HTR-8/SVneo (cell line): ENCODE data around the gene B4GALNT3.

Experiments
- DNase-seq: peaks from one replicate; pipeline ENCODE4 v3.0.0; 2011; ENCODE audit warnings: low spot score, mixed read lengths; ENCODE audit not compliant: insufficient read length
- FAIRE-seq: peaks from 2 replicates; lab custom pipeline; 2011; peaks lifted over from hg19 to GRCh38; lab: Jason Lieb, UNC

Gene B4GALNT3

DNA sequence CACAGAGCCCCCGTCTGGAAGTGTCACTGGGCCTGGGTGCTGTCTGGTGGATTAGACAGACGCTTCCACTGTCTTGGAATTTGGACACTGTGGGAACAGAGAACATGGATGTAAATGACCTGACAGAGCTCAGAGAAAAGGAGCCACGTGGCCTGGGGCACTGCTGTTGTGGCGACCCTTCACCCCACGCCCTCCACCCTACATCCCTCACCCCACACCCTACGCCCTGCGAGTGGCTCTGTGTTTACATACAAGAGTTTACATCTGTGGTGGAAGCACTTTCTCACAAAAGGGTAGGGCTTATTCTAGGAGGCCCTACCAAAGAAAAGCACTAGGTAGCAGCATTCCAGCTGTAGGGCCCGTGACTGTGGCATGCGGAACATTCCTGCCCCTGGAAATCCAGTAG, 47.7 kb downstream of the B4GALNT3 start:
- DNase-seq: no peak
- no peak for FAIRE-seq

DNA sequence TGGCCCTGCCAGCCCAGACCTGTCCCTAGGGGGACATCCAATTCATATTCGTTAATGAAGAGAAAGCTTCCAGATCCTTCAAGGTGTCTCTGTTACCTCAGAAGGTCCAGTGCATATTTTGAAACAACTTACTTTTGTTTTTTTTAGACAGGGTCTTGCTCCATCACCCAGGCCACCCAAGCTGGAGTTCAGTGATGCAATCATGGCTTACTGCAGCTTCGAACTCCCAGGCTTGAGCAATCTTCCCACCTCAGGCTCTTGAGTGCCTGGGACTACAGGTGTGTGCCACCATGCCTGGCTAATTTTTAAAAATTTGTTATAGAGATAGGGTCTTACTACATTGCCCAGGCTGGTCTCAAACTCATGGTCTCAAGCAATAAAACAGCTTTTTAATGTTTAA, 48.4 kb downstream of the B4GALNT3 start:
- DNase-seq: no peak
- FAIRE-seq: no peak

DNA sequence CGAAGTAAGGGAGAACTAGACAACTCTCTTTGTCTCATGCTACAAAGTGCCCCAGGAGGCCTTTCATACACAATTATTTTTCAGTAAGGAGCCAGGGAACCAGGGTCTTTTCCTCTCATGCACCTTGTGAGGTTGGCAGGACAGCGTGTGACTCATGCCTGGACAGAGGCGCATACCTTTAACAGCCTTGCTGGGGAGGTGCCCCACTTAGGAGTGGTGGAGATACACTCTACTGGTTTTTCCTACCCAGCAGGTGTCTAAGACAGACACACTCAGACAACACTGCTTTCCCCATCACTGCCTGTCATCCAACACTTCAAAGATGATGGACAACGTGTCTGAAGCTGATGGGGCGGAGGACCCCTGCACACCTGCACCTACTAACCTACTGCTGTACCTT, 49.1 kb downstream of the B4GALNT3 start:
- no peak for FAIRE-seq

DNA sequence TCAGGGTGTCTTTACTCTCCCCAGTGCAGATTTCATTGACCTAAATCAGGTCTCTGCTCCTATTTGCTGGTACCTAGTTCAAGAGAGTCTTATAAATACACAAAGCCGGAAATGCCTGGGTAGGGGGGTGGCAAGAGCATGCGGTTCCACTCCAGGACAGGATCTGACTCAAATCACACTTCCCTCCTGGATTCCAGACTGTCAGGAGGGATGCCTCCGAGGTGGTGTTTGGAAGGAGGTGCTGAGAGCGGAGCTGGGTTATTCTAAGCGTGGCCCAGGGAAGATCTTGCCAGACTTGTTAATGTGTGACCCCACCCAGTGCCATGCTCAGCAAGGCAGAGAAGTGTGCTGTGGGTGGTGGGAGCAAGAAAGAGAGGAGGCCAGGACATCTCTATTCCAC, 49.8 kb downstream of the B4GALNT3 start:
- FAIRE-seq (peak; percentile 87), DNase-seq (peak; percentile 72)

More for the DNA sequence above, 49.1 kb downstream of the B4GALNT3 start:
- DNase-seq: no peak

DNA sequence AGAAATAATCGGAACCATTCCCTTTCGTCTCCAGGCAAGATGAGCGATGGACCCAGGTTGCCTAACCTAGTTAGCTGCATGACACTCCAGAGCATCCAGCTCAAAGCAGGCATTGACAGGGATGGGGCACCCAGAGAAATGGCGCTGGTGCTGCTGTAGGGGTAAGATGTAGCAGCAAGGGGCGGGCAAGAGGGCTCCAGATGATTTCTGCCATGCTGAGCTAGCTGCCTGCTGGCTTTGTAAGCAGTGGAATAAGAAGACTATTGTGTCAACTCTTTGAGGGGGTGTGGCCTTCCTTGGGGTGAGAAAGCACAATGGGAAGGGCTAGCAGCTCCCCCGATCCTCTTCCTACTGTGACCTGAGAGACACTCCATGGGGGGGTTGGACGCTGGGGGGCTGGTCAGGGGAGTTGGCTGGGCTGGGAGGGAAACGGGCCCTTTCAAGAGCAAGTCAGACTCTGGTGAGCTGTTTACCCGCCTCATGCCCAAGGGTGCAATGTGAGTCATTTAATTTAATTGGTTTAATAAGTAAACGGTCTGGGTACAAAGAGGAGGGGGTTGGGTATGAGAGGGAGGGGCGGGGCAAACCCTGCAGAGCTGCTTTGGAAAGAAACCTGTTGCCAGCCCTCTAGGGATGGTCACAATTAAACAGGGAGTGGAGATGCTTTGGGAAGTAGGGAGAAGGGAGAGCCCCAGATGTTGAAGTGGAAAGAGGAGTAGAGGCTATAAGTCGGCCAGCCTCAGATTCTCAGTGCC, 50.5 kb downstream of the B4GALNT3 start:
- FAIRE-seq (peak; percentile 13), DNase-seq (no peak)

DNA sequence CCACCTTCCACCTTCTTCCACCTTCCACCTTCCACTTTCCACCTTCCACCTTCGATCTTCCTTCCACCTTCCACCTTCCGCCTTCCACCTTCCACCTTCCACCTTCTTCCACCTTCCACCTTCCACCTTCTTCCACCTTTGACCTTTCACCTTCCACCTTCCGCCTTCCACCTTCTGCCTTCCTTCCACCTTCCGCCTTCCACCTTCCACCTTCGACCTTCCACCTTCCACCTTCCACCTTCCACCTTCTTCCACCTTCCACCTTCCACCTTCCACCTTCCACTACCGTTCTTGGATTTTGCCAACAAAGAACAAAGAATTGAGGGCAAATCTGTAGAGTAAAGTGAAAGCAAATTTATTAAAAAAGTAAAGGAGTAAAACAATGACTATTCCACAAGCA, 53.2 kb downstream of the B4GALNT3 start:
- FAIRE-seq (no peak), DNase-seq (no peak)

DNA sequence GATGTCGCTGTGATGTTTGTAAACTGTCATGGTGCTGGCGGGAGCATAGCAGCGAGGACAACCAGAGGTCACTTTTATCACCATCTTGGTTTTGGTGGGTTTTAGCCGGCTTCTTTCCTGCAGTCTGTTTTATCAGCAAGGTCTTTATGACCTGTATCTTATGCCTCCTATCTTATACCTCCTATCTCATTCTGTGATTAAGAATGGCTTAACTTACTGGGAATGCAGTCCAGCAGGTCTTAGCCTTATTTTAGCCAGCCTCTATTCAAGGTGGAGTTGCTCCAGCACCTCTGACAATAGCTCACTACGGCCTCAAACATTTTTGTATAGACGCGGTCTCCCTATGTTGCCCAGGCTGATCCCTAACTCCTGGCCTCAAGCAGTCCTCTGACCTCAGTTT, 53.7 kb downstream of the B4GALNT3 start:
- no peak for DNase-seq
- no peak for FAIRE-seq

DNA sequence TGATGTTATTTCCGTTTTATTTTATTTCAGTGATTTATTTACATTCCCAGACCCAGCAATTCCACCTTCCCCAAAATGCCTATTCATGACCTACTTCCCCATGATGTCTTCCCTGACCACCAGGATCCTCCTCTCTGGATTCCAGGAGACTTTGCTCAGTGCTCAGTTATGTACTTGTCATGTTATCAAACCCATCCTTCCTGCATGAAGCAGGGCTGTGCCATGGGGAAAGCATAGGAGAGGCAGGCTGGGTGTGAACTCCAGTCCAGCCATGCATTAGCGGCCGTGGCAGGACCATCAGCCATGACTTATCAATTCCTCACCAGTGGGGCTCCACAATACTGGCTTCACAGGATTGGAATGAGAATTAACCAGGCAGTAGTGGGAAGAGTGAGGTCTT, 57.8 kb downstream of the B4GALNT3 start:
- DNase-seq: no peak
- FAIRE-seq: no peak

DNA sequence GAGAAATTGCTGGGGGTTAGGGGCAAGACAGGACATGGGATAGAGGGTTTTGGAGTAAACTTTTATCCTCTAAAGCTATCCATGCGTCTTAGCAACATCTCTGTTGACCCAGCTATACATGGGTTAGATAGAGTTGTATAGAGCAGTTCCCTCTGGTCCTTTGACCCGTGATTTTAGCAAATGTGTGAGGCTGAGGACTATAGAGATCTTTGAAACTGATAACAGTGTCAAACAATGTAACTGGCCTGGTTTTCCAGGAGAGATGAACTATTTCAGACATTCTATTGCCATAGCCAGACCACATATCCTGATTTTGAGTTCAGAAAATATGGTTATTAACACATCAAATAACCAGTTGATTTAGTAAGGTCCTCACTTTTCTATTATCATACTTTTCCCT, 60.4 kb downstream of the B4GALNT3 start:
- no peak for DNase-seq
- no peak for FAIRE-seq

DNA sequence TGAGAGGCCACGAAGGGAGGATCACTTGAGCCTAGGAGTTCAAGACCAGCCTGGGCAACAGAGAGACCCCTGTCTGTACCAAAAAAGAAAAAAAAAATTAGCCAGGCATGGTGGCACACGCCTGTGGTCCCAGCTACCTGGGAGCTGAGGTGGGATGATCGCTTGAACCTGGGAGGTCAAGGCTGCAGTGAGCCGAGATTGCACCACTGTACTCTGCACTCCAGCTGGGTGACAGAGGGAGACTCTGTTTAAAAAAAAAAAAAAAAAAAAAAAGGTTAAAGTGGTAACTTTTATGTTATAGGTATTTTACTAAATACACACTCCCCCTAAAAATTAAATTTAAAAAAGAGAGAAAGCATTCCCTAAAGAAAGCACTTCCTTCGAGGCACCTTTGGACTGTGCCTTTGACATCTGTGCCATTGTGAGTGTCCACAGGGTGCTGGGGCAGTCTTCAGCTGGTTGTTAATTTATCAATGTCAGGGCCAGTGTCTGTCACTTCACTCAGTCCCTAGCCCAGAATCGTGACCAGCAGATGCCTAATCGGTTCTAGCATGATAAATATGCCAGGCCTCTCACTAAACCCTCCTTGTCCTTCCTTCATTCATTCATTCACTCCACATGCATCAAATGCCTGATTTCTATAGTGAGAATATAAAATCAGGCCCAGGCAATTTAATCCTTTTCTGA, 63.1 kb downstream of the B4GALNT3 start:
- FAIRE-seq (no peak), DNase-seq (no peak)

DNA sequence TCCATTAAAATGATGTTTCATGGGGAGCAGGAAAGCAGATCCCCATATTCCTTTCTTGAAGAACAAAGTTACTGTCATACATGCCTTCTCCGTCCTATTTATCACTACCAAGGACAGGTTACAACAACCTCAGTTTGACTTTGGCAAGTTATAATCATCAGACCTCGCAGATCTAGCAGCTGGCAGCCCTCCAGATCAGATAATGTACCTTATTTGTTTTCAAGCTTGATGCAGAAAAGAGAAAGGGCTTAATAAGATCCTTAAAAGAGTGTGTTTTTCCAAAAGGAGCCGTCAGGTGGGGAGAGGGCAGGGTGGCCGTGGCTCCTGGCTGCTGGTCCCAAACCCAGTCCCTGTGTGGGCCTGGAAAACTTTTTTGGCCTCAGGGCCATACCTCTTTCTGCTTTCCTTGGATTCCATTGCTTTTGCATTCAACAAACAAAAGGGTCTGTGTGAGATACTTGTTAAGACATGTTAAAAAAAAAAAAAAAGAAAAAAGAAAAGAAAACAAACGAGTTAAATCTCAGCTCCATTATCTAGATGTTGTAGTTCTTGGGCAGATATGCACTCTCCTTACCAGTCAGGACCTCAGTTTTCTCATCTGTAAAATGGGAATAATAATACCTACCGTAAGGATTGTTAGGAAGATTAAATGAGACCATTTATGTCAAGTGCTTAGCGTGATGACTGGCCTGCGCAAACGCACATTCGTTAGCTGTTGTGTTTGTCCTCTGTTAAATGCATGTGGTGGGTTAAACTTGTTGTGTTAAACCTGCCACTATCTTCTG, 64.6 kb downstream of the B4GALNT3 start:
- DNase-seq (no peak), FAIRE-seq (no peak)

DNA sequence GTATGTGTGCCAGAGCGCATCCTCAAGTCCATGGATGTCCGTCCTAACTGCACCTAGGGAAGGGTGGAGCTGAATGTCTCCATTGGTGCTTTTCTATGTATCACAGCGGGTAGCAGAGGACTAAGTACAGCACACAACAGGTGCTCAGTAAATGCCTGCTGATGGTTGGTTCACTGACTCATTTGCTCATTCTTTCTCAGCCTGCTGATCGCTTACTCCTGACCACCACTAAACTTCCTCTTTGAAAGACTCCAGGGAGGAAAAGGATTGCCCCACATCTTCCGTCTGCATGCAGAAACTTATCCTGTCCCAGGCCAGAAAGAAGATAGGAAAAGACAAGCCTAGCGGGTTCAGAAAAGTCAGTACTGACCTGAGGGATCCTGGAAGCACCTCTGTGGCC, 66.3 kb downstream of the B4GALNT3 start:
- no peak for FAIRE-seq

DNA sequence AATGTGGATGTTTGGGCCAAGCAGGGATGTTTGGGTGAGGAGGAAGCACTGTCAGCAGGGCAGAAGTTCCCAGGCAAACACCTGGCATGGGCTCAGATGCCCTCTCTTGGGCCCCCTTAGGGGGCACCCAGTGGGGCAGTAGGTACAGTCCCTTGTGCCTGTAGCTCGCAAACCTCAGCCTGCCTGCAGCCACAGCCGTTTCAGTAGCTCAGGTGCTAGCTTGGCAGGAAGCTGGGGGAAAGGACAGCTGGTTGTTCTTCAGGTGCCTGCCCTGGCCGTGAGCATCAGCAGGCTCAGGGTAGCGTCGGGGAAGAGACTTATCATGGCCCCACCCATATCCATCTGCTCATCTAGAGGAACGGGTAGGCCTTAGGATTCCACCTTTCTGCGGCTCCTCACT, 67.5 kb downstream of the B4GALNT3 start:
- DNase-seq (no peak), FAIRE-seq (no peak)

More for the DNA sequence above, 66.3 kb downstream of the B4GALNT3 start:
- no peak for DNase-seq

DNA sequence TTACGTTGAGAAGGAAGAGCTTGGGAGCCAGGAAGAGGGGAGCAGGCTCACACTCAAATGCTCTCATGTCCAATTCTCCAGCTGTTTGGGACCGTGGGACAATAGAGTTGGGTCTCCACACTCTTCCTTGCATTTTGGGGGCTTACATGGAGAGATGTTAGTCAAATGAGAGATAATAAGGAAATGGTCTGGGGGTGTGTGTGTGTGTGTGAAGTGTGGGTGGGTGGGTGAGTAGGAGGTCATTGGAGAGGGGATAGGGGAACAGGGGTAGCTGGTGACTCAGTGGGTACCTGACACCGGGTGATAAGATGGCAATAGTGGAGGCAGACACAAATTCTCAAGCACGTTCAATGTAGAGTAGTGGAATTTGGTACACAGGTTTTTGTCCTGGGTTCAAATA, 68.0 kb downstream of the B4GALNT3 start:
- DNase-seq (no peak), FAIRE-seq (peak; percentile 52)

DNA sequence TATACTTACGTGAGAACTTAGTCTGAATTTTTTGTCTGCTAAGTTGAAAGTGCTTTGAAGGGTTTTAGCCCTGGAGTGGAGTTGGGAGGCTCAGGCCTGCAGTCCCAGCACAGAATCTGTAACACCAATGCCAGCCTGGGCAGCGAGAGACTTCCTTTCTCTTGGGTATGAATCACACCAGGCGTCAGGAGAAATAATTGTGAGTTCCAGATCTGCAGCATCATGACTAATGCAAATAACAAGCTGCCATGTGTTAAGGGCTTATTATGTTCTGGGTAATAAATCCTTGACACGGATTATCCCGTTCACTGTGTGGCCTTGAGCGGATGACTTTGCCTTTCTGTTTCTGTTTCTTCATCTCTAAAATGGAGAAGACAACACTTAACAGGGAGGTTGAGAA, 70.6 kb downstream of the B4GALNT3 start:
- peak; percentile 4 for FAIRE-seq

DNA sequence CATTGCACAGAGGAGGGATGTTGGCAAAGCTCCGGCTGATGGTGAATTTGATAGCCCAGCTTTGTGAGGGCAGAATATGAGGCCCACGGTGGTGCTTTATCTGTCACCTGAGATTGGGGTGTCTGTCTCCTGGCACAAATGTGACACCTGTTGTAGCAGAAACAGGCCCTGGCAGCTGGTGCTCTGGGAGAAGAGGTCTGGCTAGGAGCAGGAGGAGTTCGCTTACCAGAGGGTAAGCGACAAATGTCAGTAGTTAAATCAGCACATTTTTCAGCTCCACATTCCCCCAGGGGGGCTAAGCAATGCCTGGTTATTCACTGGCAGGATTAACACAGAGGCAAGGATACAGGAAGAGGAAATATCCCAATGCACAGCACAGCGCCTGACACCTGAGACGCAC, 71.1 kb downstream of the B4GALNT3 start:
- FAIRE-seq: no peak
- no peak for DNase-seq

More for the DNA sequence above, 70.6 kb downstream of the B4GALNT3 start:
- no peak for DNase-seq

DNA sequence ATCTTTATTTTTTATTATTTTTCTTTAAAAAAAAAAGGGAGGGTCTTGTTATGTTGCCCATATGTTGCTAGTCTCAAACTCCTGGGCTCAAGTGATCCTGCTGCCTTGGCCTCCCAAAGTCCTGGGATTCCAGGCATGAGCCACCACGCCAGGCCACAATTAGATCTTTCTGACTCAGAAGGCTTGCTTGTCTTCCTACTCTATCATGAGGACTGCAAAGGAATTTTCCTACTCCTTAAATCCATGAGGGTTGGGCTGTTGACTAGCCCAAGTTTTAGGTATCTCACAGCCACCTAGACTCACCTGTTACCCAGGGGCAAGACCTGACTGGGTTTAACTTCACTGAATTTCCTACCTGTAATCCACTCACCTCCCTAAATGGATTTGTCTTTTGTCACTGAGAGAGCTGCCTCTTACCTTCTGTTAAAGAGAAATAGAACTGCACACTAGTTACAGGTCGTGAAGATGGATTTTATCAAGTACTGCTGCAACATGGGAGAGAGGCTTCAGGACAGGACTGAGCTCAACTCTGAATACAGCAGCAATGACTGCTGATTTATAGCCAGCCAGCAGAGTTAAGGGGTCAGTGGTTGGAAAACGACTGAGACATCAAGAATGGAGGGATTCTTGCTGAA, 72.3 kb downstream of the B4GALNT3 start:
- DNase-seq (no peak), FAIRE-seq (no peak)

DNA sequence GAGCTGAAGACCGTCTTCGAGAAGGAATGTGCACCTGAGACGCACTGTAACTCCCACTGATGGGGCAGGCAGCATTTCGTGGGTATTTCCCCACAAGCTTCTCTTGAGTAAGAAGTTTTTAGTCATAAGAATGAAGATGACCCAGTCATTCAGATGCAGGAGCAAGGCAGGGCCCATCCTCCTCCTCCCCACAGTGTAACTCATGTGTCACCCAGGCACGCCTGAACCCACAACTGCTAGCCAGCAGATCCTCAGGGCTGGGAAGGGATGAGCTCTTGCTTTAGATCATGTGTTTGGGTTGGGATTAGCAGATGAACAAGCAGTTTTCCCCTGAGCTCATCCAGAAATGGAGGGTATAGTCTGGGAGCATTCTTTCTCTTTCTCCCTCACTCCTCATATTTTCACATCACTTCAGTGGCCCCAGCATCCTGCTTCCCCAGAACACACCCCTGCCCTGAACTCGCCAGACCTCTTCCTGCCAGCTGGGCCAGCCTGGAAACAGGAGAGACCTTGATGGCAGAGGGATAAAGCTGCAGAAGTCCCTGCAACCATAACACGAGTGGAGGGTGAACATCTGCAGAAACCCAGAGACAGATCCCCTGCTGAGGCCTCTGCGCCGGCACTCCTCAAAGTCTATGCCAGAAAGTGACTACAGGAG, 73.3 kb downstream of the B4GALNT3 start:
- DNase-seq (no peak), FAIRE-seq (peak; percentile 74)

DNA sequence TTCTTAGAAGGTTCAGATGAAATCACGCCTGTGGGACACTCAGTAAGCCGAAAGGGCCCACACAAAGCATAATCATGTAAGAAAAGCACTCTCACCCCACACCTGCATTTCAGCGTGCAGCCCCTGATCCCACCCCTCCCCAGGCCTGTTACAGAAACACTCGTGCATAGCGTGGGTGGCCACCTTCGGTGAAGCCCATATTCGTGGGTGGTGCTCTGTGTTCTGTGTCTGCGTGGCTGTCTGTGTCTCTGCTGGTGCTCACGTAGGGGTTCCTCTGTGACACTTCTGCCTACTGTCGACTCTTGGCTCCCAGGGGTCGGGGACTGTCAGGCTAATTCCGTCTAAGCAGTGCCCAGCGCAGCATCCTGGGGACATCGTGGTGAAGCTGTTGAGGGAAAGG, 74.0 kb downstream of the B4GALNT3 start:
- no peak for FAIRE-seq
- DNase-seq: no peak

DNA sequence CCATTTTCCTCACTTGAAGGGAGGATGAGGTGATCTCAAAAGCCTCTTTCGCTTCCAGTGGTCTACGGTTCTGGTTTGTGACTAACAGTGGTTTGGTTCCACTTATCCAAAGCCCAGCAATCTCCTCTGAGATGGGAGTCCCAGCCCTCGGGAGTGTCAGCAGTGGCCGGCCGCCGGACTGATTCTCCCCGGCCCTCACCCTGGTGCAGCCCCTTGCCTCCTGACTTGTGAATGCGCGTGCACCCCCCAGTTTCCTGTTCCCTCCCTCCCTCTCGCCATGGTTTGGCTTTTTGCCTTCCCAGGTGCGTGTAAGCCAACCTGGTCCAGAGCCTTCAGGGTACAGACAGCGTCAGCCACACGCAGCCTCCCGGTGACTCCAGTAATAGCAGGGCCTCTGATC, 74.5 kb downstream of the B4GALNT3 start:
- DNase-seq: no peak

More for the DNA sequence above, 74.5 kb downstream of the B4GALNT3 start:
- no peak for FAIRE-seq
